Nephron progenitor cell (in vitro differentiated cells): Measurements from ENCODE around the gene PLVAP.

Experiments
- DNase-seq: peaks from one replicate; pipeline ENCODE4 v3.0.0; 2021
- H3K27ac Mint-ChIP-seq: 2 replicates; pipeline ENCODE4 v1.8.0; 2021; ENCODE audit warnings: mild to moderate bottlenecking, moderate library complexity, mixed read lengths
- H3K27me3 Mint-ChIP-seq: 2 replicates; pipeline ENCODE4 v1.8.0; 2021; ENCODE audit warnings: mild to moderate bottlenecking, low read depth, mixed read lengths; ENCODE audit not compliant: poor library complexity
- H3K36me3 Mint-ChIP-seq: 2 replicates; pipeline ENCODE4 v1.8.0; 2021; ENCODE audit warnings: low read depth, mixed read lengths
- H3K4me1 Mint-ChIP-seq: 2 replicates; pipeline ENCODE4 v1.8.0; 2021; ENCODE audit warnings: mixed read lengths
- H3K4me3 Mint-ChIP-seq: 2 replicates; pipeline ENCODE4 v1.8.0; 2021; ENCODE audit warnings: mild to moderate bottlenecking, moderate library complexity, mixed read lengths
- H3K9me3 Mint-ChIP-seq: 2 replicates; pipeline ENCODE4 v1.8.0; 2021; ENCODE audit warnings: mild to moderate bottlenecking, moderate library complexity, mixed read lengths
- TF ChIP-seq, protein P1 (sequence below): fragments of 200-600 bp; sonication (generic); IDR thresholded peaks from 2 replicates; pipeline ENCODE4 v1.5.0; 2021; ENCODE audit warnings: antibody characterized with exemption

PLVAP gene, protein sequence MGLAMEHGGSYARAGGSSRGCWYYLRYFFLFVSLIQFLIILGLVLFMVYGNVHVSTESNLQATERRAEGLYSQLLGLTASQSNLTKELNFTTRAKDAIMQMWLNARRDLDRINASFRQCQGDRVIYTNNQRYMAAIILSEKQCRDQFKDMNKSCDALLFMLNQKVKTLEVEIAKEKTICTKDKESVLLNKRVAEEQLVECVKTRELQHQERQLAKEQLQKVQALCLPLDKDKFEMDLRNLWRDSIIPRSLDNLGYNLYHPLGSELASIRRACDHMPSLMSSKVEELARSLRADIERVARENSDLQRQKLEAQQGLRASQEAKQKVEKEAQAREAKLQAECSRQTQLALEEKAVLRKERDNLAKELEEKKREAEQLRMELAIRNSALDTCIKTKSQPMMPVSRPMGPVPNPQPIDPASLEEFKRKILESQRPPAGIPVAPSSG

DNA sequence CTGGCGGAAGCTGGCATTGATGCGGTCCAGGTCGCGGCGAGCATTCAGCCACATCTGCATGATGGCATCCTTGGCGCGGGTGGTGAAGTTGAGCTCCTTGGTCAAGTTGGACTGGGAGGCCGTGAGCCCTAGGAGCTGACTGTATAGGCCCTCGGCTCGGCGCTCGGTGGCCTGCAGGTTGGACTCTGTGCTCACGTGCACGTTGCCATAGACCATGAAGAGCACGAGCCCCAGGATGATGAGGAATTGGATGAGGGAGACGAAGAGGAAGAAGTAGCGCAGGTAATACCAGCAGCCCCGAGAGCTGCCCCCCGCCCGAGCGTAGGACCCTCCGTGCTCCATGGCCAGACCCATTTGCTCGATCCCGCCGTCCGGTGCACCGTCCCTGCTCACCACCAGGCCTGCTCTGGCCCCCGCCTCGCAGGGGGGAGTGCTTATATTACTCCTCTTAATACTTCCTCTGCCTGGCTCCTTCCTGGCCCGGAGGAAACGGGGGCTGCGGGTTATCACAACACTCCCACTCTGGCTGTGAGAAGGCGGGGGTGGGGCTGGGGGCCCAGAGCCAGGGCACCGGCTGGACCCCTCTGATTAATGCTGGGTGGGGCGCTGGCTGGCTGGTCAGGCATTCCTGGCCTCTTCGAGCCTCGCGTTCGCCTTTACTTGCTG, at the start of gene PLVAP:
TSS of gene PLVAP (minus strand) at position 408 of the 666 bp plus-strand sequence. CDS start at position 354, 54 bp downstream.
- peaks cover 11% of the 10 kb centered on the region for H3K9me3 Mint-ChIP-seq
- TF ChIP-seq, protein P1, sequence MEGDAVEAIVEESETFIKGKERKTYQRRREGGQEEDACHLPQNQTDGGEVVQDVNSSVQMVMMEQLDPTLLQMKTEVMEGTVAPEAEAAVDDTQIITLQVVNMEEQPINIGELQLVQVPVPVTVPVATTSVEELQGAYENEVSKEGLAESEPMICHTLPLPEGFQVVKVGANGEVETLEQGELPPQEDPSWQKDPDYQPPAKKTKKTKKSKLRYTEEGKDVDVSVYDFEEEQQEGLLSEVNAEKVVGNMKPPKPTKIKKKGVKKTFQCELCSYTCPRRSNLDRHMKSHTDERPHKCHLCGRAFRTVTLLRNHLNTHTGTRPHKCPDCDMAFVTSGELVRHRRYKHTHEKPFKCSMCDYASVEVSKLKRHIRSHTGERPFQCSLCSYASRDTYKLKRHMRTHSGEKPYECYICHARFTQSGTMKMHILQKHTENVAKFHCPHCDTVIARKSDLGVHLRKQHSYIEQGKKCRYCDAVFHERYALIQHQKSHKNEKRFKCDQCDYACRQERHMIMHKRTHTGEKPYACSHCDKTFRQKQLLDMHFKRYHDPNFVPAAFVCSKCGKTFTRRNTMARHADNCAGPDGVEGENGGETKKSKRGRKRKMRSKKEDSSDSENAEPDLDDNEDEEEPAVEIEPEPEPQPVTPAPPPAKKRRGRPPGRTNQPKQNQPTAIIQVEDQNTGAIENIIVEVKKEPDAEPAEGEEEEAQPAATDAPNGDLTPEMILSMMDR: no peak
- H3K4me3 Mint-ChIP-seq: peak within 1 kb of the TSS; percentile 35
- H3K27me3 Mint-ChIP-seq: no peaks in the 10 kb centered on the region
- peak; percentile 31 for DNase-seq
- H3K36me3 Mint-ChIP-seq: peaks cover 8% of the 10 kb centered on the region
- peak within 1 kb of the TSS; percentile 91 for H3K27ac Mint-ChIP-seq
- peaks cover 48% of the 10 kb centered on the region for H3K4me1 Mint-ChIP-seq

DNA sequence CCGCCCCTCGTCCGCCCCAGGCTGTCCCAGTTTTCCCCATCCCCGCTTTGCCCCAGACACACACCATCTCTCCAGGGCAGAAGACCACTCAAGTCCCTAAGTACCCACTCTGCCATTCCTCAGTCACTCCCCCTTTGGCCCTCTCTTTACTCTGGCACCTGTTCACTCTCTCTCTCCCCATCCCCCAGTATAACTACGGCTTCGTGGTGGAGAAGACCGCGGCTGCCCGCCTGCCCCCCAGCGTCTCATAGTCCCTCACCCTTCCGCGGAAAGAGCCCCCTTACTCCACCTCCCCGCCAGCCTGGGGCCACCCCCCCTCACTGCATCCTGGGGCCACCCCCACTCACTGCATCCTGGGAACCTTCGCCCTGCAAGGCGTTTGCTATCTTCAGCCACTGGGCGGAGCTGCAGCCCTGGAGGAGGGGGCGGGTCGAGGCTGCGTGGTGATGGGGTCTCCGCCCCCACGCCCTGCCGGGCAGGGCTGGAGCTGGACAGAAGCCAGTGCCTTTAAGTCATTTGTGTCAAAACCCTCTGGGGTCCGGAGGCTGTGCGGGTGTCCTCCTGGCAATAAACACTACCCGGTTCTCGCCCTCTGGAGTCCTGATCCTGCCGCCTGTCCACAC, 47.7 kb upstream of the PLVAP start:
- Mint-ChIP-seq H3K27ac (peak overlapping the region; percentile 78), H3K27me3 (no peaks in the 10 kb centered on the region), H3K36me3 (peaks cover 9% of the 10 kb centered on the region), H3K9me3 (no peaks in the 10 kb centered on the region), H3K4me3 (peak overlapping the region; percentile 49), H3K4me1 (peaks cover 39% of the 10 kb centered on the region)
- peak; percentile 91 for DNase-seq
- TF ChIP-seq, protein P1: peak; percentile 45

DNA sequence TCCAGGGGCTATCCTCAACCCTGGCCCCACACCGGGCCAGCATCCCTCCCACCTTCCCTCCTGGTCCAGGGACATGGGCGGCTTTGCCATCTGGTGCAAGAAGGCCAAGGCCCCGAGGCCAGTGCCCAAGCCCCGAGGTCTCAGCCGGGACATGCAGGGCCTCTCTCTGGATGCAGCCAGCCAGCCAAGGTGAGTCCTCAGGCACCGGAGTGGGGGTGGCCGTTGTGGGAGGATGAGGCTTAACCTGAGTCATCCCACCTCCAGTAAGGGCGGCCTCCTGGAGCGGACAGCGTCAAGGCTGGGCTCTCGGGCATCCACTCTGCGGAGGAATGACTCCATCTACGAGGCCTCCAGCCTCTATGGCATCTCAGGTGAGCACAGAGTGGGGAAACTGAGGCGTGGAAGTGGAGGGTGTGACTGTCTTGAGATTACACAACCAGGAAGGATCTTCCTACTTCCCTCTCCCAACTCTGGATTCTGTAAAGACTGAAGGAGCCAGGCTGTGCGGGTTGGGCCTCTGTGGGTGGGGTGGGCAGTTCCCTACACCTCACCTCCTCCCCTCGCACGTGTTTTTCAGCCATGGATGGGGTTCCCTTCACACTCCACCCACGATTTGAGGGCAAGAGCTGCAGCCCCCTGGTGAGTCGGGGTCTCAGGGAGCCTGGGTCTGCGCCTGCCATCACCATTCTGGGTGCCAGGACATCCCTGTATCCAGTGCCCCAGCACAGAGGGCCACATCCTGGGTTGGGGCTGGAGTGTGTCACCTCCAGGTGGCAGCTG, 46.5 kb upstream of the PLVAP start:
- Mint-ChIP-seq H3K4me3 (no peak overlapping the region), H3K27ac (no peak overlapping the region)
- TF ChIP-seq, protein P1: no peak

DNA sequence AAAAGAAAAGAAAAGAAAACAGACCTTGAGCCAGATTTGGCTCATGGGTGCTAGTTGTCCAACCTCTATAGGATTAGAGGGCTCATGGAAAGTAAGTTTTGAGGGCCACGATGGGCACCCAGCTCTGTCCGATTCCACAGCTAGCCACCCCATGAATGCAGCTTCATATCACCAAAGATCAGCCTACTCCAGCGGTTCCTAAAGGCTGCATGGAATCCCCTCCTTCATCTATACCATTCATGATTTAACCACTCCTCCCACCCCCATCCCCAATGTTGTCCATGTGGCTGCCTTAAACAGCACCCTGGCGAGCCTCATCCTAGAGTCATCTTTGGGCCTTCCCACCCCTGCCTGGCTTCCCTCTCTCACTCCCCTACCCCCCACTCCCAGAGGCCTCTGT, 44.8 kb upstream of the PLVAP start:
- no peak overlapping the region for H3K4me3 Mint-ChIP-seq
- H3K9me3 Mint-ChIP-seq: no peaks in the 10 kb centered on the region
- H3K4me1 Mint-ChIP-seq: peaks cover 58% of the 10 kb centered on the region
- TF ChIP-seq, protein P1: no peak
- no peak overlapping the region for H3K27ac Mint-ChIP-seq
- peaks cover 12% of the 10 kb centered on the region for H3K36me3 Mint-ChIP-seq
- no peak for DNase-seq
- peaks cover 4% of the 10 kb centered on the region for H3K27me3 Mint-ChIP-seq

More for the DNA sequence above, 46.5 kb upstream of the PLVAP start:
- Mint-ChIP-seq H3K9me3 (no peaks in the 10 kb centered on the region), H3K36me3 (peaks cover 9% of the 10 kb centered on the region), H3K27me3 (peaks cover 4% of the 10 kb centered on the region), H3K4me1 (peaks cover 42% of the 10 kb centered on the region)
- no peak for DNase-seq

DNA sequence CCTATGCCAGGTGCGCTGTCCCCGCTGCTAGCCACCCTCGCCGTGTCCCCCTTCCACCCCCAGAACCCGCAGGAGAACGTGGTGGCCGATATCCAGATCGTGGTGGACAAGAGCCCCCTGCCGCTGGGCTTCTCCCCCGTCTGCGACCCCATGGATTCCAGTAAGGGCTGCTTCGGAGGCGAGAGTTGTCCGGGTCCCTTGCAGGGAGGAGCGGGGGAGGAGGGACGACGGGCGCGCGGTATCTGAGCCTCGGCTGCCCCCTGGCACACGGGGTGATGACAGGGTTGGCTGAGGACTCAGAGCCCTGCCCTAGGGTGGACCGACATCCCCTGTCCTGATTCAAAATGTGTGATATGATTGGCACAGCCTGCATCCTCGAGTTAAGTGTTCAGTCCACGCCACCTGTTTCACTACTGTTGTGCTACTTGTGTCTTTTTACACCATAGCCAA, 43.4 kb upstream of the PLVAP start:
- TF ChIP-seq, protein P1: no peak
- H3K36me3 Mint-ChIP-seq: peaks cover 15% of the 10 kb centered on the region
- peak; percentile 55 for DNase-seq

More for the DNA sequence above, 43.4 kb upstream of the PLVAP start:
- H3K4me1 Mint-ChIP-seq: peaks cover 69% of the 10 kb centered on the region
- H3K27ac Mint-ChIP-seq: peak overlapping the region; percentile 83
- H3K27me3 Mint-ChIP-seq: peaks cover 4% of the 10 kb centered on the region
- H3K9me3 Mint-ChIP-seq: no peaks in the 10 kb centered on the region
- peak overlapping the region; percentile 89 for H3K4me3 Mint-ChIP-seq
